GM12878 (cell line): Measurements from ENCODE around the gene KRT6B.

Experiments
- E2F4 ChIP-seq: IDR thresholded peaks from 2 replicates; pipeline ENCODE4 v1.6.1; 2012; ENCODE audit warnings: low read depth, low read length, improper control_type of control experiment
- FOXK2 ChIP-seq: fragments of 450-650 bp; IDR thresholded peaks from 2 replicates; pipeline ENCODE4 v1.6.1; 2017; ENCODE audit warnings: mild to moderate bottlenecking, moderate library complexity
- HDGF ChIP-seq: fragments of 450-650 bp; IDR thresholded peaks from 2 replicates; pipeline ENCODE4 v1.6.1; 2016; ENCODE audit warnings: antibody characterized with exemption
- POLR2A ChIP-seq: IDR thresholded peaks from 2 replicates; pipeline ENCODE4 v1.6.1; 2011; ENCODE audit warnings: low read depth, mild to moderate bottlenecking, low read length
- RELA ChIP-seq: fragments of 450-650 bp; IDR thresholded peaks from 2 replicates; pipeline ENCODE4 v1.8.0; 2014; ENCODE audit warnings: borderline replicate concordance; ENCODE audit not compliant: partially characterized antibody
- SMC3 ChIP-seq: IDR thresholded peaks from 2 replicates; pipeline ENCODE4 v1.6.1; 2011; ENCODE audit warnings: low read length, improper control_type of control experiment, borderline replicate concordance
- SP1 ChIP-seq: IDR thresholded peaks from one replicate; pipeline ENCODE4 v1.6.1; 2011; ENCODE audit warnings: low read depth, low read length
- SUZ12 ChIP-seq: fragments of 200-600 bp; sonication (generic); IDR thresholded peaks from one replicate; pipeline ENCODE4 v1.6.1; 2018; ENCODE audit warnings: antibody characterized with exemption, mild to moderate bottlenecking; ENCODE audit not compliant: unreplicated experiment
- TAF1 ChIP-seq: IDR thresholded peaks from 2 replicates; pipeline ENCODE4 v1.6.1; 2011; ENCODE audit warnings: mild to moderate bottlenecking, low read depth, low read length, borderline replicate concordance
- ZBTB33 ChIP-seq: fragments of 450-650 bp; IDR thresholded peaks from 2 replicates; pipeline ENCODE4 v1.6.1; 2017; ENCODE audit warnings: mild to moderate bottlenecking
- TF ChIP-seq, protein P1 (sequence below), 3 experiments: IDR thresholded peaks in 2 of 3; conservative IDR thresholded peaks in 1 of 3; 2 replicates each; pipeline ENCODE4 v1.5.1; 2011; ENCODE audit warnings: low read depth in 3 of 3, low read length in 3 of 3, mild to moderate bottlenecking in 3 of 3, control low read depth in 2 of 3, moderate library complexity in 2 of 3, inconsistent platforms in 1 of 3, mixed read lengths in 1 of 3; ENCODE audit not compliant: control insufficient read depth in 2 of 3, insufficient read depth in 1 of 3; ENCODE audit errors: extremely low read depth in 1 of 3

DNA sequence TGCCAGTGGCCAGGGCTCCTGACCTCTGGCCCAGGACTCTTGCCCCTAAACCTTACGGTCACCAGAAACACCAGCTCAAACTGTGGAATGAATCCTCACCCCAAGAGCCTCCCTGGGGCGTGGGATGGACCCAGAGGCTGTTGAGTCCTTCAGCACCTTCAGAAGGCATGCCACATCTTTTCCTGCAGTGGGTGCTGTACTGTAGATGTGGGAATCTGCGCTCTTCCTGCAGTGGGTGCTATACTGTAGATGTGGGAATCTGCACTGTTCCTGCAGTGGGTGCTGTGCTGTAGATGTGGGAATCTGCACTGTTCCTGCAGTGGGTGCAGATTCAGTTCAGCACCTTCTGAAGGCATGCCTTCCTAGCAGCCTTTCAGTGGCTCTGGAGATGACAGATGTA lies 47.0 kb downstream of the KRT6B start:
- no peak for TF ChIP-seq POLR2A
- TF ChIP-seq, protein P1, sequence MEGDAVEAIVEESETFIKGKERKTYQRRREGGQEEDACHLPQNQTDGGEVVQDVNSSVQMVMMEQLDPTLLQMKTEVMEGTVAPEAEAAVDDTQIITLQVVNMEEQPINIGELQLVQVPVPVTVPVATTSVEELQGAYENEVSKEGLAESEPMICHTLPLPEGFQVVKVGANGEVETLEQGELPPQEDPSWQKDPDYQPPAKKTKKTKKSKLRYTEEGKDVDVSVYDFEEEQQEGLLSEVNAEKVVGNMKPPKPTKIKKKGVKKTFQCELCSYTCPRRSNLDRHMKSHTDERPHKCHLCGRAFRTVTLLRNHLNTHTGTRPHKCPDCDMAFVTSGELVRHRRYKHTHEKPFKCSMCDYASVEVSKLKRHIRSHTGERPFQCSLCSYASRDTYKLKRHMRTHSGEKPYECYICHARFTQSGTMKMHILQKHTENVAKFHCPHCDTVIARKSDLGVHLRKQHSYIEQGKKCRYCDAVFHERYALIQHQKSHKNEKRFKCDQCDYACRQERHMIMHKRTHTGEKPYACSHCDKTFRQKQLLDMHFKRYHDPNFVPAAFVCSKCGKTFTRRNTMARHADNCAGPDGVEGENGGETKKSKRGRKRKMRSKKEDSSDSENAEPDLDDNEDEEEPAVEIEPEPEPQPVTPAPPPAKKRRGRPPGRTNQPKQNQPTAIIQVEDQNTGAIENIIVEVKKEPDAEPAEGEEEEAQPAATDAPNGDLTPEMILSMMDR (IDR thresholded peaks at IDR 0.05 in 2 of 3, conservative IDR thresholded peaks at IDR 0.05 in 1 of 3; ENCODE audit: control insufficient read depth in 2 of 3, extremely low read depth in 1 of 3, insufficient read depth in 1 of 3, low read depth in 3 of 3, low read length in 3 of 3), result no peak
- TF ChIP-seq E2F4, result no peak
- TF ChIP-seq HDGF, result no peak
- no peak for TF ChIP-seq FOXK2
- TF ChIP-seq SMC3, result no peak
- TF ChIP-seq SUZ12, result no peak
- no peak for TF ChIP-seq SP1
- TF ChIP-seq RELA, result no peak
- no peak for TF ChIP-seq ZBTB33
- TF ChIP-seq TAF1, result no peak
